H1 (cell line): ENCODE measurements around the gene NDUFA6. TPM values are rescaled to one million over a fixed set of nuclear protein-coding genes. Genes with fewer than 3 reads are reported as not detected.

Source experiments
- CTCF ChIA-PET: fragments of 300-600 bp; sonication (Branson Sonifier 250); formaldehyde crosslinking; loops from one replicate; lab custom pipeline; 2021; ENCODE audit not compliant: partially characterized antibody; lab: Charles Lee
- POLR2A ChIA-PET: fragments of 300-600 bp; sonication (Branson Sonifier 250); formaldehyde crosslinking; loops from one replicate; lab custom pipeline; 2021; ENCODE audit warnings: inconsistent platforms; ENCODE audit not compliant: partially characterized antibody; lab: Charles Lee
- DNase-seq, 2 experiments: peaks; one replicate each; pipeline versions ENCODE4 v3.0.0 to v3.0.0-alpha.2; 2010 to 2022; ENCODE audit warnings: low spot score in 2 of 2, low read depth in 1 of 2, mixed read lengths in 1 of 2
- FAIRE-seq: peaks from 2 replicates; lab custom pipeline; 2011; peaks lifted over from hg19 to GRCh38; lab: Jason Lieb, UNC
- H2AFZ ChIP-seq: 2 replicates; pipeline ENCODE4 v1.8.1; 2012; ENCODE audit warnings: low read length, inconsistent platforms
- H2AK5ac ChIP-seq: 2 replicates; pipeline ENCODE4 v1.6.1; 2013; ENCODE audit warnings: low read depth, low read length
- H2BK120ac ChIP-seq: replicated peaks from 2 replicates; pipeline ENCODE3; 2013; ENCODE audit warnings: low read depth, low read length, inconsistent platforms
- H2BK12ac ChIP-seq: 2 replicates; pipeline ENCODE4 v1.6.1; 2013; ENCODE audit warnings: low read depth, low read length
- H2BK15ac ChIP-seq: 2 replicates; pipeline ENCODE4 v1.6.1; 2013; ENCODE audit warnings: low read length
- H2BK20ac ChIP-seq: 2 replicates; pipeline ENCODE4 v1.6.1; 2013; ENCODE audit warnings: low read length
- H2BK5ac ChIP-seq: 2 replicates; pipeline ENCODE4 v1.6.1; 2013; ENCODE audit warnings: low read depth, low read length
- H3K14ac ChIP-seq: 2 replicates; pipeline ENCODE4 v1.6.1; 2013; ENCODE audit warnings: inconsistent platforms; ENCODE audit not compliant: insufficient read length
- H3K18ac ChIP-seq: 2 replicates; pipeline ENCODE4 v1.6.1; 2013; ENCODE audit warnings: low read length; ENCODE audit errors: extremely low read depth
- H3K23ac ChIP-seq: 2 replicates; pipeline ENCODE4 v1.6.1; 2013; ENCODE audit warnings: inconsistent platforms; ENCODE audit not compliant: insufficient read length
- H3K23me2 ChIP-seq: 2 replicates; pipeline ENCODE4 v1.6.1; 2013; ENCODE audit warnings: low read depth, low read length
- H3K27ac ChIP-seq: 2 replicates; pipeline ENCODE4 v1.6.1; 2011; ENCODE audit warnings: low read depth, low read length, inconsistent platforms
- H3K27me3 ChIP-seq, 4 experiments: replicated peaks in 1 of 4; 1 replicate in 1 of 4; 2 replicates in 3 of 4; pipeline versions ENCODE4 v1.6.1 to v1.8.1; 2011 to 2013; ENCODE audit warnings: low read length in 3 of 4, mild to moderate bottlenecking in 3 of 4, inconsistent platforms in 2 of 4, mixed read lengths in 2 of 4, moderate library complexity in 1 of 4; ENCODE audit not compliant: control insufficient read depth in 3 of 4, insufficient read depth in 3 of 4; ENCODE audit errors: extremely low read depth in 1 of 4
- H3K36me3 ChIP-seq, 4 experiments: 2 replicates each; pipeline versions ENCODE4 v1.6.1 to v1.8.1; 2011 to 2013; ENCODE audit warnings: mild to moderate bottlenecking in 4 of 4, low read length in 3 of 4, moderate library complexity in 2 of 4, control low read depth in 1 of 4, inconsistent platforms in 1 of 4; ENCODE audit not compliant: insufficient read depth in 4 of 4, control insufficient read depth in 2 of 4
- H3K4ac ChIP-seq: replicated peaks from 2 replicates; pipeline ENCODE3; 2013; ENCODE audit warnings: low read length, low read depth, mixed read lengths, inconsistent platforms; ENCODE audit not compliant: insufficient read length
- H3K4me1 ChIP-seq, 4 experiments: replicated peaks in 1 of 4; 1 replicate in 1 of 4; 2 replicates in 3 of 4; pipeline versions ENCODE4 v1.6.1 to v1.8.1; 2011 to 2013; ENCODE audit warnings: low read length in 3 of 4, inconsistent platforms in 2 of 4, mixed read lengths in 1 of 4; ENCODE audit not compliant: insufficient read depth in 4 of 4, control insufficient read depth in 3 of 4
- H3K4me2 ChIP-seq, 2 experiments: 2 replicates each; pipeline versions ENCODE4 v1.6.1 to v1.8.1; 2011 to 2013; ENCODE audit warnings: low read depth in 2 of 2, low read length in 2 of 2, control low read depth in 1 of 2, inconsistent platforms in 1 of 2, mild to moderate bottlenecking in 1 of 2; ENCODE audit not compliant: insufficient read depth in 1 of 2
- H3K4me3 ChIP-seq, 4 experiments: fragments of 200-600, 300-600 bp in 1 of 4; sonication (generic), shearing (Covaris generic), sonication (Bioruptor Twin) in 1 of 4; 2 replicates each; pipeline versions ENCODE4 v1.5.1 to v1.8.1; 2011 to 2016; ENCODE audit warnings: low read length in 4 of 4, low read depth in 3 of 4, control low read depth in 2 of 4, inconsistent platforms in 2 of 4, mild to moderate bottlenecking in 2 of 4, mixed read lengths in 1 of 4, moderate library complexity in 1 of 4; ENCODE audit not compliant: insufficient read depth in 2 of 4; ENCODE audit errors: extremely low read depth in 1 of 4
- H3K56ac ChIP-seq: replicated peaks from 2 replicates; pipeline ENCODE3; 2013; ENCODE audit warnings: low read depth, mild to moderate bottlenecking, mixed read lengths, low read length, inconsistent platforms; ENCODE audit not compliant: insufficient read length
- H3K79me1 ChIP-seq: 2 replicates; pipeline ENCODE4 v1.6.1; 2013; ENCODE audit warnings: low read depth, low read length, control low read depth
- H3K79me2 ChIP-seq, 2 experiments: 2 replicates each; pipeline versions ENCODE4 v1.6.1 to v1.8.1; 2012 to 2013; ENCODE audit warnings: low read length in 2 of 2, mild to moderate bottlenecking in 2 of 2, inconsistent platforms in 1 of 2; ENCODE audit not compliant: insufficient read depth in 2 of 2, control insufficient read depth in 1 of 2
- H3K9ac ChIP-seq, 4 experiments: replicated peaks in 1 of 4; 1 replicate in 1 of 4; 2 replicates in 3 of 4; pipeline versions ENCODE4 v1.6.1 to v1.8.1; 2011 to 2013; ENCODE audit warnings: low read depth in 3 of 4, low read length in 3 of 4, control low read depth in 2 of 4, mild to moderate bottlenecking in 2 of 4, moderate library complexity in 2 of 4, inconsistent platforms in 1 of 4; ENCODE audit errors: extremely low read depth in 1 of 4
- H3K9me3 ChIP-seq, 2 experiments: 2 replicates each; pipeline versions ENCODE4 v1.6.1 to v1.8.1; 2012 to 2013; ENCODE audit warnings: mild to moderate bottlenecking in 2 of 2, moderate library complexity in 2 of 2, control low read depth in 1 of 2, inconsistent platforms in 1 of 2, low read depth in 1 of 2, low read length in 1 of 2, mixed read lengths in 1 of 2; ENCODE audit not compliant: insufficient read depth in 2 of 2
- H4K20me1 ChIP-seq, 2 experiments: replicated peaks in 1 of 2; 2 replicates each; pipeline versions ENCODE3 to v1.8.1; 2011 to 2013; ENCODE audit warnings: inconsistent platforms in 2 of 2, low read length in 2 of 2, mild to moderate bottlenecking in 1 of 2; ENCODE audit not compliant: insufficient read depth in 2 of 2, control insufficient read depth in 1 of 2
- H4K5ac ChIP-seq: 2 replicates; pipeline ENCODE4 v1.6.1; 2013; ENCODE audit warnings: low read length, low read depth, mixed read lengths, inconsistent platforms; ENCODE audit not compliant: insufficient read length
- H4K8ac ChIP-seq: 2 replicates; pipeline ENCODE4 v1.8.0; 2013; ENCODE audit warnings: mild to moderate bottlenecking, moderate library complexity, low read length, inconsistent platforms; ENCODE audit not compliant: insufficient read depth; ENCODE audit errors: extremely low read depth
- H4K91ac ChIP-seq: replicated peaks from 2 replicates; pipeline ENCODE3; 2013; ENCODE audit warnings: low read length, mixed read lengths, inconsistent platforms; ENCODE audit not compliant: insufficient read length
- EGR1 ChIP-seq: IDR thresholded peaks from 2 replicates; pipeline ENCODE4 v1.6.1; 2011; ENCODE audit warnings: low read depth, low read length, borderline replicate concordance
- NRF1 ChIP-seq: IDR thresholded peaks from 2 replicates; pipeline ENCODE4 v1.6.1; 2011; ENCODE audit warnings: mild to moderate bottlenecking, low read depth, low read length, improper control_type of control experiment
- POLR2AphosphoS5 ChIP-seq: IDR thresholded peaks from 2 replicates; pipeline ENCODE4 v1.6.1; 2011; ENCODE audit warnings: low read depth, low read length
- WGBS, 2 experiments: shearing (Covaris generic) in 1 of 2; methylation state at CpG; one replicate each; pipeline versions ENCODE4 v1.1.6 to v1.1.7; 2013 to 2015; ENCODE audit warnings: low lambda C conversion rate in 2 of 2, mixed read lengths in 2 of 2, inconsistent platforms in 1 of 2, low coverage in 1 of 2, missing lambda C conversion rate in 1 of 2; ENCODE audit not compliant: insufficient replicate concordance in 2 of 2, insufficient coverage in 1 of 2, insufficient read length in 1 of 2; ENCODE audit errors: extremely low coverage in 1 of 2, missing lambda C conversion rate in 1 of 2; 5-methylcytosine and 5-hydroxymethylcytosine counted together
- polyA plus RNA-seq, 7 experiments: library from polyadenylated mRNA; depleted of rRNA in 3 of 7; stranded (reverse) in 5 of 7; unstranded in 2 of 7; fragments of >200 nt in 5 of 7; fragments of 200-250 nt in 2 of 7; gene quantifications; 1 replicate in 5 of 7; 2 replicates in 1 of 7; 4 replicates in 1 of 7; pipeline versions ENCODE4 v1.2.1 to v1.2.3, GENCODE V29; 2011 to 2013; ENCODE audit warnings: missing spikeins in 2 of 7, mixed read lengths in 2 of 7
- total RNA-seq: library from RNA; stranded (reverse); fragmentation: NEBNext Ultra II Directional; extraction: Animal tissue kit (Norgen Biotek cat#: 25700); gene quantifications from 2 replicates; pipeline ENCODE4 v1.2.1, GENCODE V29; 2021

Gene NDUFA6
- total and polyA plus RNA-seq, 2 of the 8 experiments (the other 6 are each of a cell fraction or from before 2014, with no cell fraction given), result 76.2 to 105 TPM

DNA sequence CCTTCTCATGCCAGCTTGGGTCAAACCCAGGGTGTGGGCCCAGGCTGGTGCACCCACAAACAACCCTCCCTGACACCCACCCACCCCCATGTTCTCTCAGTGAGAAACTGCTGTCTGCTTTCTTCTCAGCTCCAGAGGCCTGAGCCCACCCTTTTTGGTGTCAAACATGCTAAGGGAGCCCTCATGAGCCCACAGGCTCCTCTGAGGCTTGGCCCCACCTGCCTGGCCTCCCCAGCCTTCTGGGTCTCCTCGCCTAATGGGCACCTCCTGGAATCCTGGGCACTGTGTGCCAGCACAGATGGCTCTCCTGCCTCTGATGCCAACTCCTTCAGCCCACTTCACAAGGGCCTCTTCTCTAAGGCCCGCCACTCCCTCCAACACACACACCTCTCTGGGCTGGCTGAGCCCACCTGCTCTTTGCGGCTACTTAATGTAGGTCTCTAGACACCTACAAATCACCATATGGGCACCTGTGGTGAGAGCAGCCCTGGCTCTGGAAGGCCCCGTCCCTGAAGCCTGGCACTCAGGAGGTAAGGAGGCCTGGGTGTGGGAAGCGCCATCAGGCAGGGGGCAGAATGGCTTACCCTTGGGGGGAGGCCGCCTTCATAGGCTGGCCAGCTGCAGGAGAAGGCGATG, 24.3 kb downstream of the NDUFA6 start:
- H4K91ac ChIP-seq, result no peak overlapping the region
- 0 out of 2 replicates have a peak overlapping the region, but pooled peaks have one; percentile 43 for H2BK20ac ChIP-seq
- H2BK15ac ChIP-seq, result no peak overlapping the region
- no peak overlapping the region for H3K56ac ChIP-seq
- H2AFZ ChIP-seq, result no peak overlapping the region
- peak overlapping the region; percentile 97 for H2BK12ac ChIP-seq
- no peak overlapping the region for H3K14ac ChIP-seq
- no peak overlapping the region for H3K9ac ChIP-seq
- peak overlapping the region; percentile 99; the same call in 1 of the 2 replicates for H2BK5ac ChIP-seq
- H4K8ac ChIP-seq, result no peak overlapping the region
- H3K27me3 ChIP-seq, result no peaks in the 10 kb centered on the region; a peak in 1 of 7 replicates
- TF ChIP-seq POLR2AphosphoS5 (no peak), NRF1 (no peak), EGR1 (no peak)
- no peaks in the 10 kb centered on the region for H3K79me2 ChIP-seq
- peak overlapping the region; percentile 68; the same call in 1 of the 2 replicates for H2AK5ac ChIP-seq
- H4K5ac ChIP-seq, result no peak overlapping the region
- H3K18ac ChIP-seq, result no peak overlapping the region
- no peak overlapping the region for H2BK120ac ChIP-seq
- H3K23me2 ChIP-seq, result peaks cover 8% of the 10 kb centered on the region; the same call in 1 of the 2 replicates
- no peaks in the 10 kb centered on the region for H3K9me3 ChIP-seq
- no peak overlapping the region for H3K4me3 ChIP-seq
- no peaks in the 10 kb centered on the region; a peak in 2 of 8 replicates for H3K36me3 ChIP-seq
- no peak overlapping the region for H3K27ac ChIP-seq
- FAIRE-seq (no peak), DNase-seq (no peak)
- ChIA-PET POLR2A (interaction anchor here (1.1 kb wide), 1 partner anchor 8 kb away, joined by 5 read pairs; no protein-coding TSS in a partner anchor), CTCF (interaction anchor here (0.6 to 1.1 kb wide), 2 partner anchors 25 to 51 kb away, joined by 3 to 5 read pairs; no protein-coding TSS in a partner anchor)
- H3K4me2 ChIP-seq, result peak overlapping the region; percentile 49 to 63; a peak in 2 of 4 replicates
- peaks cover 0 to 26% (median 13%) of the 10 kb centered on the region in 4 experiments; a peak in 6 of 7 replicates for H3K4me1 ChIP-seq
- H3K23ac ChIP-seq, result no peak overlapping the region
- WGBS, 2 experiments, result 93% methylated on average over 7 of the region's 7 CpGs; no CpG with 5 or more reads in 1 of the 2 experiments
- H3K4ac ChIP-seq, result no peak overlapping the region
- no peaks in the 10 kb centered on the region for H3K79me1 ChIP-seq
- H4K20me1 ChIP-seq, result peaks cover 0 to 3% of the 10 kb centered on the region in 2 experiments
